GM19035 (cell line): ENCODE results near the gene INPP5D.
"Not testable (repeated sequence)": the region's sequence is repeated elsewhere in the genome, so short reads cannot be mapped to it uniquely, and the experiment has no call there.

ENCODE experiments used
- ATAC-seq: cut with Tn5 transposase; IDR thresholded peaks from one replicate; pipeline ENCODE4 v1.9.1; 2021; ENCODE audit not compliant: unreplicated experiment

The INPP5D gene

GRCh38 chr2:233052517-233052916 is 7.6 kb upstream of the INPP5D start:
- ATAC-seq: not testable (repeated sequence)

DNA sequence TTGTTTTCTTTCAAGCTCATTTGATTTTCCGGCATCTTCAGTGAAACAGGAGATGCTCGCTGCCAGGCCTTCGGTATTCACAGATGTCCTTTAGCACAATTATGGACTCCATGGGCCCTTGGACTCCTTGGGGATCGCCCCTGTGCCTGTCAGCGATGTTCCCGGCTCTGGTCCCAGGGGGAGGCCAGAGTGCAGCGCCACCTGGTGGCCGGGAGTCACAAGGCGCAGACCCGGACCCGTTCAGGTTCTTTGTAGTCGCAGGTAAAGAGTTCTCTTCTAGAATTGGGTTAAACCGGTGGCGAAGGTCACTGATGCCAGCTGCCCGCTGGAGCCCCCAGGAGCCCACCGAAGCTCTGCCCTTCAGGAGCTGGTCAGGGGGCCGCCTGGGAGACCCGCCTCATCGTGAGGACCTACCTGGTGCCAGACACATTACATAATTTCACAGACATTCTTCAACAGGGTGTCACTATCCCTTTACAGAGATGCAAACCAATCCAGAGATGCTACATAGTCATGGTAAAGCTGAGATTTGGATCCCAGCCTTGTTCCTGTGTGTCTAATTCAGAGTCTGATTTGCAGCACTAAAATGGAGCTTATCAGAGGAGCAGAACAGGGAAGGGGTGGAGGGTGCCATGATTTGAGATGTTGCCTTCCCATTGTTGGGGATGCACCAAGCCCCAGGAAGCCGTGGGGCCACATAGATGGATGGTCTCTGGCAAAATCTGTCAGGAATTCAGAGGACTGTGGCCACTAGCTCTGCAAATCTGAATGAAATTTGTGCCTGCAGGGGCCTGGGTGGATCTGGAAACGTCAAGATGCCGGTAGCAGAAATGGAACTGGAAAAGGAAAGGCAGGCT is 6.0 kb upstream of the INPP5D start:
- no peak for ATAC-seq

DNA sequence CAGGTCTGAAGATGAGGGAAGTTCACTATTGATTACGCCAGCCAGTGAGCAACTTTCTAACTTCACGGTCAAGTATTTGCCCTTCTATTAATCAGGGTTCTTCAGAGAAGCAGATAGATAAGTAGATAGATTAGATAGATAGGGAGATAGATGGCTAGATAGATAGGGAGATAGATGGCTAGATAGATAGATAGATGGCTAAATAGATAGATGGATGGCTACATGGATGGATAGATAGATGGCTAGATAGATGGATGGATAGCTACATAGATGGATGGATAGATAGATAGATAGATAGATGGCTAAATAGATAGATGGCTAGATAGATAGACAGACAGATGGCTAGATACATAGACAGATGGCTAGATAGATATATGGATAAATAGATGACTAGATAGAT is 4.8 kb upstream of the INPP5D start:
- no peak for ATAC-seq

- no peak for ATAC-seq
Measured at GRCh38 chr2:233056961-233057605, 3.1 kb upstream of the INPP5D start.

DNA sequence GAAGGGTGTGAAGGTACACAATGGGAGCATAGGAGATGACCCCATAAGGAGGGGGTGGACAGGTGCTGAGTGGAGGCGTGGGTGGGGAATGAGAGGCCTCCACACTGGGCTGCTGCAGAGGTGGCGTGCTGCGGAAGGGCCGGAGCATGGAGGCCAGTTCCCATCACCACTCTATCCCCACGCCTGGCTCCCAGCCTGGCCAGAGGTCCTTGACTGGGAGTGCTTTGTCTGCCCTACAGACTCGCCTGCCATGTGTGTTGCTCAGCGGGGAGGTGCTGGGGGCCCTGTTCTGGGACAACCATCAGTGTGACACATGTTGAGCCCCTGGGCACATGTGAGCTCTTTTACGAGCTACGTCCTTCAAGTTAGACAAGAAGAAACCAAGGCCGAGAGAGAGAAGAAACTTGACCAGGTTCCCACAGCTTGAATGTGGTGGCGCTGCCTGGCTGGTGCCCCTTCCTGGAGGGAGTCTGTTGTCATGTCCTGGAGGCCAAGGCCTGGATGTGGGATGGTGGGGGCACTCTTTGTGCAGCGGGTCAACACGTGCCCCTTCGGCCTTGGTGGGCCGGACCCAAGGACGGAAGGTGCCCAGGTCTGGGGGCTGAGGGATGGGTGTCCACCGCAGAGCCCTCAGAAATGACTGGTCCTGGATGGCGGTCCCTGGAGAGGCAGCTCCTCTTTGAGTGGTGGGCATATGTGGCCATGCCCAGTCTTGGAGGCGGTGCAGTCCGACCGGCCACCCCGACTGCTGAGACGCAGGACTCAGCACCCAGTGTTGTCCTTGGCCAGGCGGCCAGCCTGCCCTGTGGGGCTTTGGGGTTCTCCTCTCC is 1.2 kb upstream of the INPP5D start:
- ATAC-seq: no peak

- ATAC-seq: no peak
Measured at GRCh38 chr2:233059547-233059796, 670 bp upstream of the INPP5D start.

DNA sequence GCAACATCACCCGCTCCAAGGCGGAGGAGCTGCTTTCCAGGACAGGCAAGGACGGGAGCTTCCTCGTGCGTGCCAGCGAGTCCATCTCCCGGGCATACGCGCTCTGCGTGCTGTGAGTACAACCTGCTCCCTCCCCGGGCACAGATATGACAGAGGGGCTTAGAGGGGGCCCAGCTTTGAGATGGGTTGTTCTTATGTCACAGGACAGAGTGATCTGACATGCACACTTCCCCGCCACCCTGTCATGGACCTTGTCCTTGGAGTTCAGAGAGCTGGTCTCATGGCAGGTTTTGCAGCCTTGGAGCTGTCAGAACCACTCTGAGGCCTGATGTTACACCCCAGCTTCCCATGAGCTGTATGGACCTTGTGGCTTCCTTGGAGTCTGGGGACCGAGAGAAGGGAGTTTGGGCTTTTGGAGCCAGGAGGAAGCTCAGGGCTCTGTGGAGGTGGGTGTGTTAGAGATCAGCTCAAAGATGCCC is 398 bp downstream of the INPP5D start:
- ATAC-seq: no peak

DNA sequence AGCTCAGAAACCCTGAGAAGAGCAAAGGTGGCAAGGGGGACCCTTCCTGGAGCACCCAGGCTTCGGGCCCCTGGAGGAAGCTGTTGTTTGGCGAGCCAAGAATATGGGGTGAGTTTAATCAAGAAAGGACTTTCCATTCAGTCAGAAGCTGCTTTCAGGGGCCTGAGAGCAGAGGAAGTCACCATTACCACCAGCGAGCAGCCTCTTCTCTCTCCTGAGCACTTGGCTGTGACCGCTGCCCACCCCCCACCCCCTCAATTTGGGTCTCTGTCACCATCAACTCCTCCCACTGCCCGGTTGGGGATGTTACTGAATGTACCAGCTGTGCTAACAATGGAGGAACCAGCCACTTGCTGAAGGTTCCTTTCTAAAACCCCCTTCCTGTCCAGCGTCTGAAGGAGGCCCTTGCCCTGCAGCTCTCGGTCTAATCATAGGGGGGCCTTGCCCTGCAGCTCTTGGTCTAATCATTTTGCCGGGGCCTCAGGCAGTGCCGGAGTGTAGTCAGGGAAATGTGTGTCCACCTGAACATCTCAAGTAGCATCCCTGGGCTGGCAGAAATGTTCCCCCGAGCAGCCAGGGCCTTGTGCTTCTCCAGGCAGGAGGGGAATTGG is 943 bp downstream of the INPP5D start:
- ATAC-seq: peak; percentile 20

DNA sequence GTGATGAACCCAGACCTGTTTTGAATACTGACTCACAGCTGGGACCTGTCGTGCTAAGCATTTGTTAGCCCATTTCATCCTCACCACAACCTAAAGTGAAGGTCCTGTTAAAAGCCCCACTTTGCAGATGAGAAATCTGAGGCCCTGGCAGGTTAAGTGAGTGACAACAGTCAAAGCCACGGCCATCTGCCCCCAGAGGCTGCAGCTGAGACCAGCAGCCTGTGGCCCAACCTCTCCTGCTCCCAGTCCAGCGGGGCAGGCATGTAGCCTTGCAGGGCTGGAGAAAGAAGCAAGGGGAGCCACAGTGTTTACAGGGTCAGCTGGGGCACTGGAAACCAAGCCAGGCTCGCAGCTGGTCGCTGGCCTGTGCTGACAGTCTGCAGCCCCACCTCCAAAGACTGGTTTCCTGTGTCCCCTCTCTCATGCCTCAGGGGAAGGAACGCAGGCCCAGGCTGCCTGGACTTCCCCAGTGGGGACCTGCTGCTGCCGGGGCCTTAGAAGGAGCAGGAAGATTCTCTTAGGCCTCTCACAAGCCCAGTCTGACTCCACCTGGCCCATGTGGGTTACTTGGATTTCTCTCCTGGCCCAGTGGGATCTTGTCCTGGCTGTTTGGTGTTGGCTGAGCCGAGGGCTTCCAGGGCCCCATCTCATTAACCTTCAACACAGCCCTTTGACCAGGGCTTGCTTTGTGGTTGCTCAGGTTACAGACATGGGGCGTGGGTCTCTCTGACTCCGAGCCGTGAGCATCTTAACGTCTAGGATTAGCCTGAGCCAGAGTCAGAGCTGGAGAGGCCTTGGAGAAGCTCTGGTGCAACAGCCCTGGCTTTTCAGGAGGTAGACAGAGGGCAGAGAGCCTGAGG is 1.7 kb downstream of the INPP5D start:
- peak; percentile 39 for ATAC-seq

- ATAC-seq: no peak
Measured at GRCh38 chr2:233062451-233062850, 2.3 kb downstream of the INPP5D start.

- ATAC-seq: no peak
Measured at GRCh38 chr2:233062946-233063268, 2.8 kb downstream of the INPP5D start.

DNA sequence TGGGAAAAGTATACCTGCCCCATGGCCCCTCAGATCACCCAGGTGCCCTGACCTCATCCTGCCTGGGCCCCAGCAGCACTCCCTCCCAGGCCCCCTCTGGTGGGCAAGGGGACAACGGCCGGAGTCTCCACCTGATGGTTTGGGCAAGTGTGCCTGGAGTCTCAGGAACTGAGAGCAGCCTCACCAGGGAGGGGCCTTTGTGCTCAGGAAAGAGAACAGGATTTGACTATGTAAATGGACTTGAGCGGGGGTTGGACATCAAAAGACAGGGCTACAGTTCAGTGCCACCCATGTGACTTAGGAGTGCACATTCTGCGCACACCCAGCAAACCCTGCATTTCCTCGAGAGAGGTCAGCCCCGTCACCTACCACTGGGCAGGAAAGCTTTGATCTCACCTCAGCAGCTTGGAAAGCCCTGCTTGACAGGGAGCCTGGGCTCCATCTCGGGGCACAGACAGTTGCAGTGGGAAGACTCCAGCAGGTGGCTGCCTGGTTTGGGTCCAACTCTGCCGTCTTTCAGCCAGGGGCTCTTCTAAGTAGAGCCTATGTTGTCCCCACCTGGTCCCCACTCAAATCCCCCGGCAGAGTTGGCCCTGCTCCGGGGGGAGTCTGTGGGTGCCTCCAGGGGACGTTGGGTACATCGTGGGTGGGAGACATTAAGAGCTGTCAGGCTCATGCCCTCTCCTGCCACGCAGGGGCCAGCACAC is 3.3 kb downstream of the INPP5D start:
- ATAC-seq: no peak

- no peak for ATAC-seq
Measured at GRCh38 chr2:233063976-233064411, 3.9 kb downstream of the INPP5D start.

DNA sequence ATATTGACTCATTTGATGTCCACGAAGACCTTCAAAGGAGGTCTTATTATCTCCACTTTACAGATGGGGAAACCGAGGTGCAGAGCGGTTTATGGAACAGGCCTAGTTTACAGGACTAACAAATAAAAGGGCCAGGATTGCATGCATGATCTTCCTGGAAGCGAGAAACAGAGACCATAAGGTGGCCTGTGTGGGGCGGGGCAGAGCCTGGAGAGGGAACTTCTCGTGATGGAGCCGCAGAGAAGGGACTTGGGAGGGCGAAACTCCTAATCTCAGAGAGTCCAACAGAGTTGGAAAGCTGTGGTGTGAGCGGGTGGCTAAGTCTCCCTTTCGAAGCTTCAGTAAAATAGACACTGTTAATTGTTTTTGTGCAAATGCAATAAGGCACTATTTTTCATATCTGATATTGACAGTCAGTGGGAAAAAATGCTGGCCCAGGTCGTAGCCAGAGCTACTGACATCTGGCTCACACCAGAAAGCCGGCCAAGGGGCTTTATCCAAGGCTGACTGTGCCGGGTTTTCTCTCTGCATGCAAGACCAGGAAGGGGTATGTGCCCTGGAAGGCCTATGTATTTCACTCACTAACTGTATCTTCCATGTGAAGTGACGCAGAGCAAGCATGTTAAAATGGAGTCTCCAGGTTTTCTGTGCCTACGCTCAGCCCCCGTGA is 4.5 kb downstream of the INPP5D start:
- no peak for ATAC-seq

GRCh38 chr2:233065200-233065589 is 5.1 kb downstream of the INPP5D start:
- ATAC-seq: not testable (repeated sequence)

GRCh38 chr2:233065954-233066470 is 5.9 kb downstream of the INPP5D start:
- no peak for ATAC-seq

DNA sequence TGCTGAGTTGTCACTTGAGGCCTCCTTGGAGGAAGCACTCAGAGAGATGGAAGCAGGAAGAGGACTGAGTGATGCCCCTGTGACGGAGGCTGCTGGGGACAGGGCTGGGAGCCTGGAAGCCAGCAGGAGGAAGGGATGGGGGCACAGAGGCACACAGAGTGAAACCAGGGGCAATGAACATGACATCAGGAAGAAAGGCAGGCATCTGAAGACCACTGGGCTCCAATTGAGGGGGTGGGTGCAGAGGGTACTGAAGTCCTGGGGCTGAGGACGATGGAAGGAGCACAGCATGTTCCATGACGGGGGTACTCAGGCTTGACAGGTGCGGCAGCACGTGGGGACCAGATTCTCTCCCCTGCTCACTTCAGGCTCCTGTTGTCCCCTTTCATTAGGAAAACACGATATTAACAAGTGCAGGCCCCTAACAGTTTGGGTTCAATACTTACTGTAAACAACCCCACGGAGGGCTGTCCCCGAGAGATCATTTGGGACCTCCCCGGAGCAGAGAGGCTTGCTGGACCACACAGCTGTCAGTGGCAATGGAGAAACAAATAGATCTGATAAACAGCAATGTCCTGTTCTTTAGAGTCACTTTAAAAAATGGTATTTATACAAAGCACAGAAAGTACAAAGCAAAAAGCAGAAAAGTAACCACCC is 8.7 kb downstream of the INPP5D start:
- ATAC-seq: no peak

DNA sequence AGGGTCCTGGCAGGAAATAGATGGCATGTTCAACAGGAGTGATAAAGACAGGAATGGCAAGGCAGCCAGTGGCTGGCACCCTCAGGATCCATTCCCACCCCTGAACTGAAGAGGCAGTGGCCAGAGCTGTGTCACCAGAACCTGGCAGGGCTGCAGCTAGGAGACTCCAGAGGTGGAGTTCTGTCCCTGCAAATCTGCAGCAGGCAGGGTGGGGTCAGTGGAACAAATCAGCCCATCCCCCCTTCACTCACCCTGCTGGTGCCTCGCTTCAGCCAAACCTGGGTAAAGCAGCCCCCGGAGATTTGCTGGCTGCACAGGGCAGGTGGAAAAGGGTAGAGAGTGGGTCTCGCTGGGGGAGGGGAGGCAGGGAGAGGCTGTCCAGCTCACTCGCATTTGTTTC is 12.7 kb downstream of the INPP5D start:
- ATAC-seq: no peak

GRCh38 chr2:233074106-233074505 is 14.0 kb downstream of the INPP5D start:
- no peak for ATAC-seq
